Right cardiac atrium (tissue), 5 donors: ENCODE data around the gene PSORS1C2. TPM values are rescaled to one million over a fixed set of nuclear protein-coding genes. Genes with fewer than 3 reads are reported as not detected.

Experiments
- ATAC-seq, 2 donors: fragments of 200-7000 bp; cut with Tn5 transposase; one replicate each; pipeline versions ENCODE4 v1.8.0 to v1.9.1; 2020; ENCODE audit warnings: moderate library complexity in 2 of 2, mild to moderate bottlenecking in 1 of 2
- DNase-seq, 3 donors: peaks; one replicate each; pipeline ENCODE4 v3.0.0-alpha.2; 2020
- H3K27ac ChIP-seq: one replicate; pipeline ENCODE4 v1.5.1; 2013; ENCODE audit warnings: mild to moderate bottlenecking, low read length, control low read depth, moderate library complexity
- H3K27me3 ChIP-seq: one replicate; pipeline ENCODE4 v1.6.1; 2013; ENCODE audit not compliant: control insufficient read depth, insufficient read depth
- H3K4me1 ChIP-seq: one replicate; pipeline ENCODE4 v1.6.1; 2013; ENCODE audit warnings: low read length; ENCODE audit not compliant: control insufficient read depth, insufficient read depth
- H3K4me3 ChIP-seq: one replicate; pipeline ENCODE4 v1.5.1; 2013; ENCODE audit warnings: low read length, control low read depth
- H3K9me3 ChIP-seq: one replicate; pipeline ENCODE4 v1.6.1; 2013; ENCODE audit warnings: low read length; ENCODE audit not compliant: control insufficient read depth
- WGBS: extraction: QIAGEN DNeasy Blood & Tissue Kit; methylation state at CpG from one replicate; pipeline ENCODE4 v1.1.7; 2013; 5-methylcytosine and 5-hydroxymethylcytosine counted together
- intact Hi-C, 4 donors: fragments of 100-400 bp; cut with DNase I; formaldehyde crosslinking; loops; one replicate each; pipeline versions ENCODE4 v1.11.0 to v1.14.0; 2022 to 2023
- polyA plus RNA-seq: library from polyadenylated mRNA; stranded (reverse); fragments of 200-250 nt; gene quantifications from one replicate; pipeline ENCODE4 v1.2.3, GENCODE V29; 2013
- total RNA-seq, 4 donors: library from RNA; stranded (reverse); fragmentation: NEBNext Ultra II Directional; extraction: Animal tissue kit (Norgen Biotek cat#: 25700); gene quantifications; one replicate each; pipeline ENCODE4 v1.2.1, GENCODE V29; 2021
- donor health status: healthy with polysubstance abuse.
- donor health status: DM: no; HTN: yes; CAD: no.
- donor health status: DM: no; HTN: no; CAD: no.
- donor health status: DM: no; HTN: yes; CAD: no; lungs with severe emphysema.
- donor health status: DM: yes; HTN: yes; CAD: no.

The PSORS1C2 gene
- total and polyA plus RNA-seq, 5 donors: not detected

GRCh38 chr6:31090973-31091364 is 47.9 kb downstream of the PSORS1C2 start:
- no peak overlapping the region for H3K4me3 ChIP-seq
- no peaks in the 10 kb centered on the region for H3K27me3 ChIP-seq
- no peak overlapping the region for H3K27ac ChIP-seq
- intact Hi-C loops: no loop called here
- WGBS: 94% methylated on average over 6 of the region's 6 CpGs
- ATAC-seq (no peak), DNase-seq (no peak)
- H3K4me1 ChIP-seq: peaks cover 8% of the 10 kb centered on the region
- H3K9me3 ChIP-seq: no peaks in the 10 kb centered on the region

GRCh38 chr6:31090275-31090972 is 48.4 kb downstream of the PSORS1C2 start:
- 92% methylated on average over 3 of the region's 3 CpGs for WGBS
- Histone ChIP-seq H3K9me3 (no peaks in the 10 kb centered on the region), H3K4me1 (peaks cover 8% of the 10 kb centered on the region), H3K4me3 (no peak overlapping the region), H3K27me3 (no peaks in the 10 kb centered on the region), H3K27ac (no peak overlapping the region)
- ATAC-seq: no peak
- DNase-seq: no peak
- intact Hi-C loops: no loop called here

Other genes starting within 250 kb of the PSORS1C2 start
- gene GTF2H4, start 230.9 kb downstream of the PSORS1C2 start, total RNA-seq: 10 to 100 TPM; 13.6 to 29.7 (median 18.2) TPM
- 10.6 TPM for gene GTF2H4, start 230.9 kb downstream of the PSORS1C2 start, polyA plus RNA-seq
- gene VARS2, start 224.8 kb downstream of the PSORS1C2 start, total RNA-seq: 10 to 100 TPM; 14.8 to 20.8 (median 16.9) TPM
- gene VARS2, start 224.8 kb downstream of the PSORS1C2 start, polyA plus RNA-seq: 14.2 TPM
- under 1 TPM in 1 of 4 donors, not detected in 3; 0.45 TPM for gene SFTA2, start 206.9 kb downstream of the PSORS1C2 start, total RNA-seq
- not detected for gene SFTA2, start 206.9 kb downstream of the PSORS1C2 start, polyA plus RNA-seq
- gene MUCL3, start 198.1 kb downstream of the PSORS1C2 start, total RNA-seq: not detected
- not detected for gene MUCL3, start 198.1 kb downstream of the PSORS1C2 start, polyA plus RNA-seq
- gene MUC21, start 155.3 kb downstream of the PSORS1C2 start, total RNA-seq: not detected
- 0.07 TPM for gene MUC21, start 155.3 kb downstream of the PSORS1C2 start, polyA plus RNA-seq
- under 1 TPM in 3 of 4 donors, not detected in 1; 0.06 to 0.14 (median 0.06) TPM for gene MUC22, start 128.6 kb downstream of the PSORS1C2 start, total RNA-seq
- 0.14 TPM for gene MUC22, start 128.6 kb downstream of the PSORS1C2 start, polyA plus RNA-seq
- gene C6orf15, start 26.5 kb downstream of the PSORS1C2 start, total RNA-seq: not detected
- not detected for gene C6orf15, start 26.5 kb downstream of the PSORS1C2 start, polyA plus RNA-seq
- 1 to 10 TPM; 1.4 to 4.5 (median 4.4) TPM for gene PSORS1C1, start 24.3 kb downstream of the PSORS1C2 start, total RNA-seq
- gene PSORS1C1, start 24.3 kb downstream of the PSORS1C2 start, polyA plus RNA-seq: 6.5 TPM
- under 1 TPM in 2 of 4 donors, not detected in 2; 0.14 to 0.17 TPM for gene CDSN, start 18.6 kb downstream of the PSORS1C2 start, total RNA-seq
- gene CDSN, start 18.6 kb downstream of the PSORS1C2 start, polyA plus RNA-seq: 0.11 TPM
- gene CCHCR1, start 18.7 kb upstream of the PSORS1C2 start, total RNA-seq: 10 to 100 TPM; 10.8 to 16.7 (median 12.9) TPM
- gene CCHCR1, start 18.7 kb upstream of the PSORS1C2 start, polyA plus RNA-seq: 9.6 TPM
- gene TCF19, start 19.5 kb upstream of the PSORS1C2 start, total RNA-seq: 1 to 10 TPM; 2.0 to 5.5 (median 3.7) TPM
- 2.0 TPM for gene TCF19, start 19.5 kb upstream of the PSORS1C2 start, polyA plus RNA-seq
- 1 to 10 TPM in 2 of 4 donors, under 1 TPM in 2; 0.34 to 1.2 (median 0.87) TPM for gene POU5F1, start 31.6 kb upstream of the PSORS1C2 start, total RNA-seq
- gene POU5F1, start 31.6 kb upstream of the PSORS1C2 start, polyA plus RNA-seq: 0.57 TPM
- 100 to 1,000 TPM; 183 to 425 (median 325) TPM for gene HLA-C, start 133.0 kb upstream of the PSORS1C2 start, total RNA-seq
- gene HLA-C, start 133.0 kb upstream of the PSORS1C2 start, polyA plus RNA-seq: 276 TPM
- gene HLA-B, start 218.1 kb upstream of the PSORS1C2 start, total RNA-seq: 100 to 1,000 TPM; 283 to 475 (median 403) TPM
- gene HLA-B, start 218.1 kb upstream of the PSORS1C2 start, polyA plus RNA-seq: 448 TPM